ENCODE results near the gene PPM1F. TPM values are rescaled to one million over a fixed set of nuclear protein-coding genes. Genes with fewer than 3 reads are reported as not detected.

The PPM1F gene
- total RNA-seq, 1 donor from 2014 or later = 51.0 TPM

GRCh38 chr22:21961886-21962654 lies 9.4 kb upstream of the PPM1F start:
- no peaks in the 10 kb centered on the region for H3K4me1 ChIP-seq
- H3K4me3 ChIP-seq = no peak overlapping the region
- no peak for TF ChIP-seq CTCF (IDR thresholded peaks at IDR 0.05)
- no peak overlapping the region for H3K27ac ChIP-seq
- no peaks in the 10 kb centered on the region for H3K9me3 ChIP-seq
- H3K36me3 ChIP-seq = peaks cover 83% of the 10 kb centered on the region
- ATAC-seq = no peak
- no peaks in the 10 kb centered on the region for H3K27me3 ChIP-seq (ENCODE audit: low read depth)
- no peak for DNase-seq
- intact Hi-C loops (cut with DNase I) = no loop called here

GRCh38 chr22:21961127-21961867 lies 8.6 kb upstream of the PPM1F start:
- Histone ChIP-seq H3K4me1 (no peaks in the 10 kb centered on the region), H3K36me3 (peaks cover 75% of the 10 kb centered on the region), H3K27ac (no peak overlapping the region), H3K9me3 (no peaks in the 10 kb centered on the region), H3K27me3 (ENCODE audit: low read depth) (no peaks in the 10 kb centered on the region), H3K4me3 (no peak overlapping the region)
- DNase-seq = no peak
- ATAC-seq = no peak
- intact Hi-C loops (cut with DNase I) = no loop called here
- TF ChIP-seq CTCF (IDR thresholded peaks at IDR 0.05) = no peak

- DNase-seq (no peak), ATAC-seq (no peak)
- TF ChIP-seq CTCF (IDR thresholded peaks at IDR 0.05) = no peak
- intact Hi-C loops (cut with DNase I) = no loop called here
- H3K27me3 ChIP-seq (ENCODE audit: low read depth) = no peaks in the 10 kb centered on the region
- peaks cover 67% of the 10 kb centered on the region for H3K36me3 ChIP-seq
- H3K4me3 ChIP-seq = no peak overlapping the region
- no peaks in the 10 kb centered on the region for H3K9me3 ChIP-seq
- H3K27ac ChIP-seq = no peak overlapping the region
- H3K4me1 ChIP-seq = no peaks in the 10 kb centered on the region
Observed at GRCh38 chr22:21960200-21961126, 7.8 kb upstream of the PPM1F start.

GRCh38 chr22:21959274-21960074 lies 6.8 kb upstream of the PPM1F start:
- Histone ChIP-seq H3K9me3 (no peaks in the 10 kb centered on the region), H3K27me3 (ENCODE audit: low read depth) (no peaks in the 10 kb centered on the region), H3K36me3 (peaks cover 57% of the 10 kb centered on the region), H3K27ac (no peak overlapping the region), H3K4me3 (no peak overlapping the region), H3K4me1 (no peaks in the 10 kb centered on the region)
- intact Hi-C loops (cut with DNase I) = no loop called here
- ATAC-seq = no peak
- no peak for DNase-seq
- no peak for TF ChIP-seq CTCF (IDR thresholded peaks at IDR 0.05)

All from lower lobe of right lung (tissue), 2 donors.